ENCODE results near the gene LCN1.
"Not testable (repeated sequence)": the region's sequence is repeated elsewhere in the genome, so short reads cannot be mapped to it uniquely, and the experiment has no call there.

Gene LCN1

GRCh38 chr9:135525241-135526088 lies 4.2 kb downstream of the LCN1 start:
- no peak for TF ChIP-seq CTCF (IDR thresholded peaks at IDR 0.05; ENCODE audit: insufficient read depth, low read depth, low read length, missing control alignments)
- H3K4me3 ChIP-seq (ENCODE audit: low read depth, low read length) = no peak overlapping the region
- DNase-seq (ENCODE audit: low read depth) = no peak

DNA sequence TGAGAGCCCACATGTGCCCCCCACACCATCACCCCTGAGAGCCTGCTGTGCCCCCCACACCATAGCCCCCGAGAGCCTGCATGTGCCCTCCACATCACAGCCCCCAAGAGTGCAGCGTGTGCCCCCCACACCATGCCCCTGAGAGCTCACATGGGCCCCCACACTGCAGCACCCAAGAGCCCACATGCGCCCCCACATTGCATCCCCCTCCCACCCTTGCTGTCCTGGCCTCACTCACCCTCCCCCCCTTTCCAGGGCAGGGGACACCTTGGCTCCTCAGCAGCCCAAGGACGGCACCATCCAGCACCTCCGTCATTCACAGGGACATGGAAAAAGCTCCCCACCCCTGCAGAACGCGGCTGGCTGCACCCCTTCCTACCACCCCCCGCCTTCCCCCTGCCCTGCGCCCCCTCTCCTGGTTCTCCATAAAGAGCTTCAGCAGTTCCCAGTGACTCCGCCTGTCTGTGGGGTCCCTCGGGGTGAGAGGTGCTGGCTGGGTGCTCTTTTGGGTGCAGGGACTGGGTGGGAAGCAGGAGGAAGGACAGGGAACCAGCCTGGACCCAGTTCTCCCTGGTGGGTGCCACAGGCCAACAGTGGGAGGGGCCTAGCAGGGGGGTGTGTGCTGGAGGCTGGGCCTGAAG lies 5.0 kb downstream of the LCN1 start:
- no peak overlapping the region for H3K4me3 ChIP-seq (ENCODE audit: low read depth, low read length)
- DNase-seq (ENCODE audit: low read depth) = no peak
- no peak for TF ChIP-seq CTCF (IDR thresholded peaks at IDR 0.05; ENCODE audit: insufficient read depth, low read depth, low read length, missing control alignments)

DNA sequence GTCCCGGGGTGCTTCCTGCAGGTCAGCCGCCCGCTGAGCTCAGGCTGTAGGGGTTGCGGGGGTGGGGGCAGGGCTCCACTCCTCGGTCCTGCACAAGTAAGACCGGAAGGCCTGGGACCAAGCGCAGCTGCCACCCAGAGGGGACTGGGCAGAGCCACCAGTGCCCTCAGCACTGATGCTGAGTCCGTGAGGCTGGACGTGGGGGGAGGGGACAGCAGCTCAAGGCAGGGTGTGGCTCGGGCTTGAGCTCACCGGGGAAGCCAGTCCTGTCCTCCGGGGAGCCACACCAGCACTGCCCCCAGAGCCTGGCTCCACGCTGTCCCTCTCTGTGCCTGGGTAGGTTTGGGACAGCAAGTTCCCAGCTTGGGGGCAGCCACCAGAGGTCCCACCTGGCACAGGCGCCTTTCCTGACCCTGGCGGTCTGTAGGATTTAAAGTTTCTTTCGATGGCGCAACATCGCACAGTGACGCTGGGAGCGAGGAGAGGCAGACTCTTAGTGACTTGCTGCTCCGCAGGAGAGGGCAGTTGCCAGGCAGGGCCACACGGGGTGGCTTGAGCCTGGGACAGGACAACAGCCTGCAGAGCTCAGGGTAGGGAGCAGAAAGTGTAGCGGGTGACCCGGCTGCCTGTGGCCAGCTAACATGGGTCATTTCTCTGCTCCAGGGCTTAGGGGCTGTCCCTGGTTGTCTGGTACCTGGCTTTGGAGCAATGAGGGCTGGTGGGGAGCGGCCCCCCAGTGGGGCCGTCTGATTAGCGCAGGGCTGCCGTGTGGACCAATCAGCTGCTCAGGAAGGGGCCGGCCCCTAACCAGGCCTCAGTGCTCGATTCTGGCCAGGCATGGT lies 5.7 kb downstream of the LCN1 start:
- no peak overlapping the region for H3K4me3 ChIP-seq (ENCODE audit: low read depth, low read length)
- no peak for TF ChIP-seq CTCF (IDR thresholded peaks at IDR 0.05; ENCODE audit: insufficient read depth, low read depth, low read length, missing control alignments)
- DNase-seq (ENCODE audit: low read depth) = no peak

DNA sequence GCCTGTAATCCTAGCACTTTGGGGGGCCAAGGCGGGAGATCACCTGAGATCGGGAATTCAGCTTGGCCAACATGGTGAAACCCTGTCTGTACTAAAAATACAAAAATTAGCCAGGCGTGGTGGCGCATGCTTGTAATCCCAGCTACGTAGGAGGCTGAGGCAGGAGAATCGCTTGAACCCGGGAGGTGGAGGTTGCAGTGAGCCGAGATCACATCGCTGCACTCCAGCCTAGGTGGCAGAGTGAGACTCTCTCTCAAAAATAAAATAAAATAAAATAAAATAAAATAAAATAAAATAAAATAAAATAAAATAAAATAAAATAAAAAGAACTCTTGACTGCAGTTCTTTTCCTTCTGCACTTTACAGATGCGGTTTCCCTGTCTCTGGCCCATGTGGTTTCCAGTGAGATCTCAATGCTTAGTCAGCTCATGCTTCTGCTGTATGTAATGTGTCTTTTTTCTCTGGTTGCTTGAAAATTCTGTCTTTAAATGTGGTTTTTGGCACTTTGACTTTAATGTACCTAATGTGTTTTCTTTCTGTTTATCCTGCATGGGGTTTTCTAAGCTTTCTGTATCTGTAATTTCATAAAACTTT lies 7.7 kb downstream of the LCN1 start:
- not testable (repeated sequence) for H3K4me3 ChIP-seq (ENCODE audit: low read depth, low read length); DNase-seq (ENCODE audit: low read depth)

DNA sequence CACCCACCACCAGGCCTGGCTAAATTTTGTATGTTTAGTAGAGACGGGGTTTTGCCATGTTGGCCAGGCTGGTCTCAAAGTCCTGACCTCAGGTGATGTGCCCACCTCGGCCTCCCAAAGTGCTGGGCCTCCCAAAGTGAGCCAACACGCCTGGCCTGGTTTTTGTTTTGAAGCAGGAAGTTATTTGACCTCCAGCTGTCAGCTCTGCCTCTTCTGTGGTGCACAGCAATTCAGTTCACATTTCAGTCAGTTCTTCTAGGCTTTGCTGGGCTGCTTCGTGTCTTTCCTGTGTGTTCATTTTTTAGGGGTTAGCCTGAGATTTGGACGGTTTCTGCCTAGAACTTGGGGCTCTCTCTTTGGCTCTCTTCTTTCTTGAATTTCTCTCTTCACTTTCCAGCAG lies 8.9 kb downstream of the LCN1 start:
- DNase-seq (ENCODE audit: low read depth) = no peak
- no peak overlapping the region for H3K4me3 ChIP-seq (ENCODE audit: low read depth, low read length)
- TF ChIP-seq CTCF (IDR thresholded peaks at IDR 0.05; ENCODE audit: insufficient read depth, low read depth, low read length, missing control alignments) = no peak

DNA sequence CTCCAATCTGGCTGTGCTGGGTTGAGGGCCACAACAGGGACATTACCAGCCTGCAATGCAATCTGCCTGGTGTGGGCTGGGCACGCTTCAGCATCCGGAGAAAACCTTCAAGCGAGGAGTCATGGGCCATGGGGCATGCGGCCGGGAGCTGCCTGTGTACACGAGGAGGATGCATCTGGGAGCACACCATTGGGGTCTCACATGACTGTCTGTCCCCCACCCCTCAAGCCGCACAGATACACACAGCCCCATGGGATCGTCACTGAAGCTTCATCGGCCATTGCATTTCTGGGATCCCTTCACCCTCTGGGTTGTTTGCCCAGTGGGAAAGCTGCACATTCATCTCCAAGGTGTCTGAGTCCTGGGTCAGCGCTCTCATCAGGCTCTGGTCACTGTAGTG lies 9.9 kb downstream of the LCN1 start:
- H3K4me3 ChIP-seq (ENCODE audit: low read depth, low read length) = no peak overlapping the region
- no peak for TF ChIP-seq CTCF (IDR thresholded peaks at IDR 0.05; ENCODE audit: insufficient read depth, low read depth, low read length, missing control alignments)
- no peak for DNase-seq (ENCODE audit: low read depth)

DNA sequence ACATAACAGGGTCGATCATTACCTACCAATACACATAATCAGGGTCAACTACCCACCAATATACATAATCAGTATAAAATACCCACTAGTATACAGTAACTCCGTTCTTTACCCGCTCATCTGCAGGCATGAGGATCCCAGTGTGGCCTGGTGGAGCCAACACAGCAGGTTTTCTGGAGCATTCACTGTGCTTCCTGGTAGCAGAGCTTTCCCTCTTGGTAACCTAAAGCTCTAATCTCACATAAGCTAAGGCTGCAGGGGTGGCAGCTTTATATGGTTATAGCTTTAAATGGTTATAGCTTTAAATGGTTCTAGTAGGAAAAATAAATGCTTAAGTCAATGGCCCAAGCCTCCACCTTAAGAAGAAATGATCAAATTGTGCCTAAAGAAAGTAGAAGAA lies 11.9 kb downstream of the LCN1 start:
- no peak for TF ChIP-seq CTCF (IDR thresholded peaks at IDR 0.05; ENCODE audit: insufficient read depth, low read depth, low read length, missing control alignments)
- DNase-seq (ENCODE audit: low read depth) = no peak
- H3K4me3 ChIP-seq (ENCODE audit: low read depth, low read length) = no peak overlapping the region
